GM21528 (cell line): Measurements from ENCODE around the gene YWHAQ.

Experiments used
- ATAC-seq: cut with Tn5 transposase; IDR thresholded peaks from one replicate; pipeline ENCODE4 v1.9.1; 2021; ENCODE audit warnings: mild to moderate bottlenecking, moderate library complexity; ENCODE audit not compliant: unreplicated experiment, low FRiP score

Gene YWHAQ

GRCh38 chr2:9656270-9656766 is 25.5 kb upstream of the YWHAQ start:
- peak; percentile 88 for ATAC-seq

- ATAC-seq: peak; percentile 7
Observed at GRCh38 chr2:9655441-9656269, 24.9 kb upstream of the YWHAQ start.

- no peak for ATAC-seq
Observed at GRCh38 chr2:9654452-9655100, 23.8 kb upstream of the YWHAQ start.

- ATAC-seq: no peak
Observed at GRCh38 chr2:9653485-9654271, 22.9 kb upstream of the YWHAQ start.

- no peak for ATAC-seq
Observed at GRCh38 chr2:9652898-9653479, 22.2 kb upstream of the YWHAQ start.

GRCh38 chr2:9652267-9652666 is 21.5 kb upstream of the YWHAQ start:
- ATAC-seq: no peak

GRCh38 chr2:9650119-9650821 is 19.5 kb upstream of the YWHAQ start:
- no peak for ATAC-seq

- ATAC-seq: no peak
Observed at GRCh38 chr2:9649261-9649660, 18.5 kb upstream of the YWHAQ start.

- no peak for ATAC-seq
Observed at GRCh38 chr2:9648821-9649220, 18.0 kb upstream of the YWHAQ start.

GRCh38 chr2:9647884-9648283 is 17.1 kb upstream of the YWHAQ start:
- ATAC-seq: no peak

GRCh38 chr2:9646196-9647030 is 15.6 kb upstream of the YWHAQ start:
- no peak for ATAC-seq

- ATAC-seq: no peak
Observed at GRCh38 chr2:9644603-9645002, 13.8 kb upstream of the YWHAQ start.

GRCh38 chr2:9644021-9644420 is 13.2 kb upstream of the YWHAQ start:
- no peak for ATAC-seq

GRCh38 chr2:9641641-9642040 is 10.8 kb upstream of the YWHAQ start:
- no peak for ATAC-seq

GRCh38 chr2:9640403-9641104 is 9.8 kb upstream of the YWHAQ start:
- no peak for ATAC-seq

- no peak for ATAC-seq
Observed at GRCh38 chr2:9639740-9640343, 9.0 kb upstream of the YWHAQ start.

GRCh38 chr2:9639000-9639602 is 8.3 kb upstream of the YWHAQ start:
- ATAC-seq: no peak

- ATAC-seq: no peak
Observed at GRCh38 chr2:9638532-9638931, 7.7 kb upstream of the YWHAQ start.
